DMS53 (cell line): ENCODE measurements around the gene OR51F1.
"Not testable (repeated sequence)": the region's sequence is repeated elsewhere in the genome, so short reads cannot be mapped to it uniquely, and the experiment has no call there.

Experiments
- DNase-seq: peaks from one replicate; lab custom pipeline; 2025; lab: John Stamatoyannopoulos, UW

Gene OR51F1

GRCh38 chr11:4769838-4770237 is at the start of gene OR51F1:
OR51F1 (minus strand) TSS chr11:4769938; CDS start chr11:4769938, 0 bp downstream.
- no peak for DNase-seq

- DNase-seq, result no peak
Observed at GRCh38 chr11:4809246-4809645, 39.5 kb upstream of the OR51F1 start.

- no peak for DNase-seq
Observed at GRCh38 chr11:4808476-4808875, 38.7 kb upstream of the OR51F1 start.

- DNase-seq, result no peak
Observed at GRCh38 chr11:4804280-4804679, 34.5 kb upstream of the OR51F1 start, which contains the start of gene OR52R1. OR52R1 (minus strand) TSS chr11:4804380; CDS start chr11:4804380, 0 bp downstream.

- DNase-seq, result not testable (repeated sequence)
Observed at GRCh38 chr11:4801316-4801715, 31.6 kb upstream of the OR51F1 start.

- DNase-seq, result no peak
Observed at GRCh38 chr11:4798427-4799183, 28.9 kb upstream of the OR51F1 start.

GRCh38 chr11:4797206-4797605 is 27.5 kb upstream of the OR51F1 start:
- DNase-seq, result no peak

- no peak for DNase-seq
Observed at GRCh38 chr11:4782454-4782853, 12.7 kb upstream of the OR51F1 start.

- no peak for DNase-seq
Observed at GRCh38 chr11:4768094-4768493, 1.6 kb downstream of the OR51F1 start.

- DNase-seq, result no peak
Observed at GRCh38 chr11:4766420-4767043, 3.2 kb downstream of the OR51F1 start.

GRCh38 chr11:4763096-4763495 is 6.6 kb downstream of the OR51F1 start:
- DNase-seq, result no peak

- DNase-seq, result peak; percentile 6
Observed at GRCh38 chr11:4751201-4751600, 18.5 kb downstream of the OR51F1 start.

GRCh38 chr11:4748438-4748837 is 21.3 kb downstream of the OR51F1 start:
- no peak for DNase-seq

GRCh38 chr11:4740735-4741134 is 29.0 kb downstream of the OR51F1 start:
- DNase-seq, result no peak

- DNase-seq, result no peak
Observed at GRCh38 chr11:4727171-4727570, 42.6 kb downstream of the OR51F1 start.

- not testable (repeated sequence) for DNase-seq
Observed at GRCh38 chr11:4722616-4723534, 46.9 kb downstream of the OR51F1 start.
